Jurkat, Clone E6-1 (cell line): Measurements from ENCODE around the gene TP53TG3B. TPM values are rescaled to one million over a fixed set of nuclear protein-coding genes. Genes with fewer than 3 reads are reported as not detected.
"Not testable (repeated sequence)": the region's sequence is repeated elsewhere in the genome, so short reads cannot be mapped to it uniquely, and the experiment has no call there.

ENCODE experiments used
- DNase-seq: peaks from one replicate; pipeline ENCODE4 v3.0.0-alpha.2; 2011; ENCODE audit warnings: low read depth, low spot score
- H3K4me3 ChIP-seq: 2 replicates; pipeline ENCODE4 v1.5.1; 2011; ENCODE audit warnings: mild to moderate bottlenecking, low read length, control low read depth, moderate library complexity
- polyA plus RNA-seq: library from polyadenylated mRNA; unstranded; fragments of >200 nt; gene quantifications from one replicate; pipeline ENCODE4 v1.2.1, GENCODE V29; 2012; ENCODE audit warnings: missing spikeins; ENCODE audit not compliant: insufficient read length, insufficient read depth

The TP53TG3B gene
- polyA plus RNA-seq = not detected

- not testable (repeated sequence) for H3K4me3 ChIP-seq, DNase-seq
Observed at GRCh38 chr16:33360541-33360940, at the start of gene TP53TG3B. TP53TG3B (plus strand) TSS chr16:33360841; CDS start chr16:33360909, 68 bp downstream.

DNA sequence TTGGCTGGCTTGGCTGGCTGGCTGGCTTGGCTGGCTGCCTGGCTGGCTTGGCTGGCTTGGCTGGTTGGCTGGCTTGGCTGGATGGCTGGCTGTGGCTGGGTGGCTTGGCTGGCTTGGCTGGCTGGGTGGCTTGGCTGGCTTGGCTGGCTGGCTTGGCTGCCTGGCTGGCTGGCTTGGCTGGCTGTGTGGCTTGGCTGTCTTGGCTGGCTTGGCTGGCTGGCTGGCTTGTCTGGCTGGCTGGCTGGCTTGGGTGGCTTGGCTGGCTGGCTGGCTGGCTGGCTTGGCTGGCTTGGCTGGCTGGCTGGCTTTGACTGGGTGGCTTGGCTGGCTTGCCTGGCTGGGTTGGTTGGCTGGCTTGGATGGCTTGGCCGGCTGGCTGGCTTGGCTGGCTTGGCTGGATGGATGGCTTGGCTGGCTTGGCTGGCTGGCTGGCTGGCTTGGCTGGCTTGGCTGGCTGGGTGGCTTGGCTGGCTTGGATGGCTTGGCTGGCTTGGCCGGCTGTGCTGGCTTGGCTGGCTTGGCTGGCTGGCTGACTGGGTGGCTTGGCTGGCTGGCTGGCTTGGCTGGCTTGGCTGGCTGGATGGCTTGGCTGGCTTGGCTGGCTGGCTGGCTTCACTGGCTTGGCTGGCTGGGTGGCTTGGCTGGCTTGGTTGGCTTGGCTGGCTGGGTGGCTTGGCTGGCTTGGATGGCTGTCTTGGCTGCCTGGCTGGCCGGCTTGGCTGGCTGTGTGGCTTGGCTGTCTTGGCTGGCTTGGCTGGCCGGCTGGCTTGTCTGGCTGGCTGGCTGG lies 24.2 kb upstream of the TP53TG3B start:
- not testable (repeated sequence) for DNase-seq, H3K4me3 ChIP-seq

DNA sequence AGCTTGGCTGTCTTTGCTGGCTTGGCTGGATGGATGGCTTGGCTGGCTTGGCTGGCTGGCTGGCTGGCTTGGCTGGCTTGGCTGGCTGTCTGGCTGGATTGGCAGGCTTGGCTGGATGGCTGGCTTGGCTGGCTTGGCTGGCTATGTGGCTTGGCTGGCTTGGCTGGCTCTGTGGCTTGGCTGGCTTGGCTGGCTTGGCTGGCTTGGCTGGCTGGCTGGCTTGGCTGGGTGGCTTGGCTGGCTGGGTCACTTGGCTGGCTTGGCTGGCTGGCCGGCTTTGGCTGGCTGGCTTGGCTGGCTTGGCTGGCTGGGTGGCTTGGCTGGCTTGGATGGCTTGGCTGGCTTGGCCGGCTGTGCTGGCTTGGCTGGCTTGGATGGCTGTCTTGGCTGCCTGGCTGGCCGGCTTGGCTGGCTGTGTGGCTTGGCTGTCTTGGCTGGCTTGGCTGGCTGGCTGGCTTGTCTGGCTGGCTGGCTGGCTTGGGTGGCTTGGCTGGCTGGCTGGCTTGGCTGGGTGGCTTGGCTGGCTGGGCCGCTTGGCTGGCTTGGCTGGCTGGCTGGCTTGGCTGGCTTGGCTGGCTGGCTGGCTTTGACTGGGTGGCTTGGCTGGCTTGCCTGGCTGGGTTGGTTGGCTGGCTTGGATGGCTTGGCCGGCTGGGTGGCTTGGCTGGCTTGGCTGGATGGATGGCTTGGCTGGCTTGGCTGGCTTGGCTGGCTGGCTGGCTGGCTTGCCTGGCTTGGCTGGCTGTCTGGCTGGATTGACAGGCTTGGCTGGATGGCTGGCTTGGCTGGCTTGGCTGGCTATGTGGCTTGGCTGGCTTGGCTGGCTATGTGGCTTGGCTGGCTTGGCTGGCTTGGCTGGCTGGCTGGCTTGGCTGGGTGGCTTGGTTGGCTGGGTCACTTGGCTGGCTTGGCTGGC lies 22.8 kb upstream of the TP53TG3B start:
- H3K4me3 ChIP-seq, DNase-seq: not testable (repeated sequence)

GRCh38 chr16:33338543-33338951 lies 22.1 kb upstream of the TP53TG3B start:
- not testable (repeated sequence) for DNase-seq, H3K4me3 ChIP-seq

DNA sequence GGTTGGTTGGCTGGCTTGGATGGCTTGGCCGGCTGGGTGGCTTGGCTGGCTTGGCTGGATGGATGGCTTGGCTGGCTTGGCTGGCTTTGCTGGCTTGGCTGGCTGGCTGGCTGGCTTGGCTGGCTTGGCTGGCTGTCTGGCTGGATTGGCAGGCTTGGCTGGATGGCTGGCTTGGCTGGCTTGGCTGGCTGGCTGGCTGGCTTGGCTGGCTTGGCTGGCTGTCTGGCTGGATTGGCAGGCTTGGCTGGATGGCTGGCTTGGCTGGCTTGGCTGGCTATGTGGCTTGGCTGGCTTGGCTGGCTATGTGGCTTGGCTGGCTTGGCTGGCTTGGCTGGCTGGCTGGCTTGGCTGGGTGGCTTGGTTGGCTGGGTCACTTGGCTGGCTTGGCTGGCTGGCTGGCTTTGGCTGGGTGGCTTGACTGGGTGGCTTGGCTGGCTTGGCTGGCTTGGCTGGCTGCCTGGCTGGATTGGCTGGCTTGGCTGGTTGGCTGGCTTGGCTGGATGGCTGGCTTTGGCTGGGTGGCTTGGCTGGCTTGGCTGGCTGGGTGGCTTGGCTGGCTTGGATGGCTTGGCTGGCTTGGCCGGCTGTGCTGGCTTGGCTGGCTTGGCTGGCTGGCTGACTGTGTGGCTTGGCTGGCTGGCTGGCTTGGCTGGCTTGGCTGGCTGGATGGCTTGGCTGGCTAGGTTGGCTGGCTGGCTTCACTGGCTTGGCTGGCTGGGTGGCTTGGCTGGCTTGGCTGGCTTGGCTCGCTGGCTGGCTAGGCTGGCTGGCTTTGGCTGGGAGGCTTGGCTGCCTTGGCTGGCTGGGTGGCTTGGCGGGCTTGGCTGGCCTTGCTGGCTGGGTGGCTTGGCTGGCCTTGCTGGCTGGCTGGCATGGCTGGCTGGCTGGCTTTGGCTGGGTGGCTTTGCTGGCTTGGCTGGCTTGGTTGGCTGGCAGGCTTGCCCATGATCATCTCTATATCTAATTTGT lies 21.3 kb upstream of the TP53TG3B start:
- not testable (repeated sequence) for DNase-seq, H3K4me3 ChIP-seq
